HepG2 (cell line): ENCODE data around the gene ANKUB1. TPM values are rescaled to one million over a fixed set of nuclear protein-coding genes. Genes with fewer than 3 reads are reported as not detected.

ENCODE experiments used
- ATAC-seq: fragments of 200-7000 bp; cut with Tn5 transposase; 3 replicates; pipeline ENCODE4 v1.9.1; 2020; ENCODE audit warnings: mild to moderate bottlenecking, moderate library complexity
- BruUV-seq: library from RNA; stranded (reverse); fragments of 400-500 nt; replicated peaks from 2 replicates; lab custom pipeline; 2021; lab: Mats Ljungman, UMichigan
- CTCF ChIA-PET: fragments of 300-600 bp; formaldehyde crosslinking; extraction: SDS; loops from one replicate; lab custom pipeline; 2021; ENCODE audit warnings: low total read pairs, inconsistent platforms, low intra/inter-chr PET ratio; lab: Yijun Ruan, JAX
- POLR2A ChIA-PET: fragments of 350-600 bp; sonication (Branson Sonifier 250); formaldehyde crosslinking; loops from one replicate; lab custom pipeline; 2020; ENCODE audit warnings: antibody characterized with exemption, inconsistent platforms; lab: Yijun Ruan, JAX
- DNase-seq: peaks from one replicate; pipeline ENCODE4 v3.0.0-alpha.2; 2015; ENCODE audit warnings: low spot score
- FAIRE-seq: peaks from 3 replicates; lab custom pipeline; 2011; peaks lifted over from hg19 to GRCh38; lab: Jason Lieb, UNC
- H2AFZ ChIP-seq: one replicate; pipeline ENCODE4 v1.6.1; 2011; ENCODE audit warnings: low read length, inconsistent platforms
- H3K27ac ChIP-seq: fragments of 300-600 bp; 3 replicates; pipeline ENCODE4 v1.8.0; 2011; ENCODE audit warnings: mixed run types, mild to moderate bottlenecking, mixed read lengths, low read length, inconsistent platforms; ENCODE audit not compliant: insufficient read depth; ENCODE audit errors: extremely low read length
- H3K27me3 ChIP-seq, 2 experiments: fragments of 200-600 bp in 1 of 2; 2 replicates in 1 of 2; 3 replicates in 1 of 2; pipeline versions ENCODE4 v1.6.0 to v1.8.0; 2011; ENCODE audit warnings: low read length in 2 of 2, mild to moderate bottlenecking in 2 of 2, moderate library complexity in 2 of 2, inconsistent platforms in 1 of 2; ENCODE audit not compliant: insufficient read depth in 2 of 2, control insufficient read depth in 1 of 2
- H3K36me3 ChIP-seq, 2 experiments: fragments of 200-600 bp in 1 of 2; replicated peaks in 1 of 2; 2 replicates in 1 of 2; 3 replicates in 1 of 2; pipeline versions ENCODE4 v1.5.1 to v1.8.0; 2011; ENCODE audit warnings: low read length in 2 of 2, inconsistent platforms in 1 of 2; ENCODE audit not compliant: insufficient read depth in 2 of 2, control insufficient read depth in 1 of 2
- H3K4me1 ChIP-seq: 2 replicates; pipeline ENCODE4 v1.5.1; 2012; ENCODE audit warnings: low read length, inconsistent platforms; ENCODE audit not compliant: insufficient read depth
- H3K4me2 ChIP-seq: 2 replicates; pipeline ENCODE4 v1.6.0; 2011; ENCODE audit warnings: low read depth, low read length, inconsistent platforms
- H3K4me3 ChIP-seq, 3 experiments: fragments of 200-600 bp in 1 of 3; sonication (generic), shearing (Covaris generic) in 1 of 3; replicated peaks in 1 of 3; 2 replicates each; pipeline ENCODE4 v1.5.1; 2011 to 2016; ENCODE audit warnings: low read length in 3 of 3, inconsistent platforms in 2 of 3, low read depth in 2 of 3, mild to moderate bottlenecking in 2 of 3, control low read depth in 1 of 3, mixed read lengths in 1 of 3; ENCODE audit not compliant: insufficient read depth in 1 of 3
- H3K79me2 ChIP-seq: one replicate; pipeline ENCODE4 v1.6.1; 2011; ENCODE audit warnings: low read length, inconsistent platforms; ENCODE audit not compliant: insufficient read depth
- H3K9ac ChIP-seq: 2 replicates; pipeline ENCODE4 v1.6.0; 2011; ENCODE audit warnings: mild to moderate bottlenecking, low read depth, low read length, inconsistent platforms; ENCODE audit not compliant: insufficient read depth
- H3K9me3 ChIP-seq: 2 replicates; pipeline ENCODE4 v1.5.1; 2012; ENCODE audit warnings: mild to moderate bottlenecking, low read length
- H4K20me1 ChIP-seq: 2 replicates; pipeline ENCODE4 v1.6.0; 2011; ENCODE audit warnings: inconsistent platforms, mild to moderate bottlenecking, low read length, moderate library complexity; ENCODE audit not compliant: insufficient read depth
- DNMT1 ChIP-seq: sonication (generic); formaldehyde crosslinking; IDR thresholded peaks from 2 replicates; pipeline ENCODE4 v1.5.1; 2020; ENCODE audit warnings: mild to moderate bottlenecking, missing genetic modification reagents
- ETV5 ChIP-seq: IDR thresholded peaks from 2 replicates; pipeline ENCODE4 v1.6.1; 2018; ENCODE audit warnings: missing biosample characterization, missing genetic modification reagents, inconsistent platforms, borderline replicate concordance
- JUNB ChIP-seq: sonication (generic); formaldehyde crosslinking; IDR thresholded peaks from 2 replicates; pipeline ENCODE4 v1.8.0; 2022; ENCODE audit warnings: missing genetic modification reagents, mild to moderate bottlenecking, borderline replicate concordance
- KMT2B ChIP-seq: IDR thresholded peaks from 2 replicates; pipeline ENCODE4 v1.6.1; 2016; ENCODE audit warnings: missing genetic modification reagents, missing compliant biosample characterization
- MIXL1 ChIP-seq: IDR thresholded peaks from 2 replicates; pipeline ENCODE4 v1.6.1; 2016
- MXD4 ChIP-seq: IDR thresholded peaks from 2 replicates; pipeline ENCODE4 v1.6.1; 2016; ENCODE audit warnings: mild to moderate bottlenecking, missing biosample characterization, missing genetic modification reagents
- NCOA5 ChIP-seq: sonication (generic); formaldehyde crosslinking; IDR thresholded peaks from 2 replicates; pipeline ENCODE4 v1.4.0; 2020; ENCODE audit warnings: missing genetic modification reagents
- POGZ ChIP-seq: sonication (generic); formaldehyde crosslinking; IDR thresholded peaks from 2 replicates; pipeline ENCODE4 v1.4.0; 2020; ENCODE audit warnings: mild to moderate bottlenecking, missing genetic modification reagents
- SAP130 ChIP-seq: IDR thresholded peaks from 2 replicates; pipeline ENCODE4 v1.6.1; 2016; ENCODE audit warnings: low read depth
- XRCC5 ChIP-seq: fragments of 200-400 bp; formaldehyde crosslinking; optimal IDR thresholded peaks from 2 replicates; pipeline ENCODE3; 2017; ENCODE audit warnings: mild to moderate bottlenecking, low read length
- ZFY ChIP-seq: sonication (generic); formaldehyde crosslinking; IDR thresholded peaks from 2 replicates; pipeline ENCODE4 v1.4.0; 2020; ENCODE audit warnings: missing genetic modification reagents
- ZNF160 ChIP-seq: sonication (generic); formaldehyde crosslinking; IDR thresholded peaks from 2 replicates; pipeline ENCODE4 v1.8.0; 2022; ENCODE audit warnings: mild to moderate bottlenecking, inconsistent platforms, missing genetic modification reagents
- ZNF33A ChIP-seq: sonication (generic); formaldehyde crosslinking; IDR thresholded peaks from 2 replicates; pipeline ENCODE4 v1.5.1; 2020; ENCODE audit warnings: missing genetic modification reagents, mild to moderate bottlenecking, moderate library complexity, borderline replicate concordance
- ZNF382 ChIP-seq: sonication (generic); formaldehyde crosslinking; IDR thresholded peaks from 2 replicates; pipeline ENCODE4 v1.5.0; 2020; ENCODE audit warnings: missing genetic modification reagents, mild to moderate bottlenecking, borderline replicate concordance
- ZNF430 ChIP-seq: sonication (generic); formaldehyde crosslinking; IDR thresholded peaks from 2 replicates; pipeline ENCODE4 v1.9.0; 2021; ENCODE audit warnings: mild to moderate bottlenecking, missing genetic modification reagents
- ZNF441 ChIP-seq: sonication (generic); formaldehyde crosslinking; IDR thresholded peaks from 2 replicates; pipeline ENCODE4 v1.7.0; 2021; ENCODE audit warnings: missing genetic modification reagents, borderline replicate concordance
- ZNF468 ChIP-seq: sonication (generic); formaldehyde crosslinking; IDR thresholded peaks from 2 replicates; pipeline ENCODE4 v1.8.0; 2022; ENCODE audit warnings: mild to moderate bottlenecking, moderate library complexity, missing genetic modification reagents
- ZNF678 ChIP-seq: sonication (generic); formaldehyde crosslinking; IDR thresholded peaks from 2 replicates; pipeline ENCODE4 v1.4.0; 2020; ENCODE audit warnings: mild to moderate bottlenecking, missing genetic modification reagents
- ZNF720 ChIP-seq: sonication (generic); formaldehyde crosslinking; IDR thresholded peaks from 2 replicates; pipeline ENCODE4 v1.4.0; 2020; ENCODE audit warnings: missing genetic modification reagents
- WGBS: methylation state at CpG from one replicate; pipeline ENCODE4 v1.1.6; 2017; ENCODE audit warnings: low lambda C conversion rate; 5-methylcytosine and 5-hydroxymethylcytosine counted together
- in situ Hi-C: cut with HindIII; loops from 2 replicates; pipeline ENCODE4 v1.10.0; 2017; ENCODE audit warnings: low pct_unique_long_range_greater_than_20kb; ENCODE audit not compliant: extremely low pct_ligation_motif_present
- intact Hi-C: fragments of 100-400 bp; cut with micrococcal nuclease; formaldehyde crosslinking; loops from one replicate; pipeline ENCODE4 v1.10.0; 2022; ENCODE audit not compliant: unreplicated experiment
- polyA plus RNA-seq, 8 experiments: library from polyadenylated mRNA; depleted of rRNA in 3 of 8; stranded (reverse) in 7 of 8; unstranded in 1 of 8; fragments of >200 nt; fragmentation: Illumina TruSeq in 4 of 8; extraction: Trizol in 4 of 8; gene quantifications; 2 replicates each; pipeline versions ENCODE4 v1.2.1 to v1.2.3, GENCODE V29; 2011 to 2016; ENCODE audit warnings: low read depth in 4 of 8, missing spikeins in 1 of 8, mixed read lengths in 1 of 8; ENCODE audit not compliant: insufficient read depth in 1 of 8
- total RNA-seq, 5 experiments: library from RNA; depleted of rRNA; stranded (reverse); fragments of >200 nt; fragmentation: Illumina TruSeq; extraction: Trizol; gene quantifications; 2 replicates each; pipeline ENCODE4 v1.2.3, GENCODE V29; 2016; ENCODE audit warnings: low read depth in 1 of 5
- TF ChIP-seq, protein P1 (sequence below): sonication (generic); formaldehyde crosslinking; IDR thresholded peaks from 2 replicates; pipeline ENCODE4 v1.8.0; 2022; ENCODE audit warnings: mild to moderate bottlenecking, missing genetic modification reagents, moderate library complexity
- TF ChIP-seq, protein P2 (sequence below): sonication (generic); formaldehyde crosslinking; IDR thresholded peaks from 2 replicates; pipeline ENCODE4 v1.5.0; 2020; ENCODE audit warnings: mild to moderate bottlenecking, missing genetic modification reagents
- TF ChIP-seq, protein P3 (sequence below): sonication (generic); formaldehyde crosslinking; IDR thresholded peaks from 2 replicates; pipeline ENCODE4 v1.5.0; 2020; ENCODE audit warnings: mild to moderate bottlenecking, missing genetic modification reagents, moderate library complexity

Gene ANKUB1
- total and polyA plus RNA-seq, 2 of the 13 experiments (the other 11 are each of a cell fraction or from before 2014, with no cell fraction given): not detected

DNA sequence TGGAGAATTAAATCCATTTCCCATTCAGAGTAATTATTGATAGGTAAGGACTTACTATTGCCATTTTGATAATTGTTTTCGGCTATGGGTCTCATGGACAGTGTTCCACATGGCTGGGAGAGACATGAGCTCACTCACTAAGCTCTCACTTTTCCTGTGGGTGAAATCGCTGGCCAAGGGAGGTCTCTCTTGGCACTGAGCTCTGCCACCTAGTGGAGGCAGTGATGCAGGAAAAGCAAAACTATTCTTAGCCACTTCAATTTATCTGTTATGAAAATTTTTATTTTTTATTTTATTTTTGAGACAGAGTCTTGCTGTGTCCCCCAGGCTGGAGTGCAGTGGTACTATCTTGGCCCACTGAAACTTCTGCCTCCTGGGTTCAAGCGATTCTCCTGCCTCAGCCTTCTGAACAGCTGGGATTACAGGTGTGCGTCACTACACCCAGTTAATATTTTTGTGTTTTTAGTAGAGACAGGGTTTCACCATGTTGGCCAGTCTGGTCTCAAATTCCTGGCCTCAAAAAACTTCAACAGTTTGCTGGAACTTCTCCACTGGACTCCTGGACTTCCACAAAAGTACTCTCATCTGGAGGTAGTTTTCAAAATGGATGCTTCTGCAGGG, 16.0 kb upstream of the ANKUB1 start:
- H4K20me1 ChIP-seq: no peaks in the 10 kb centered on the region
- FAIRE-seq (peak; percentile 30), DNase-seq (peak; percentile 58), ATAC-seq (peak; percentile 28)
- H3K9ac ChIP-seq: no peak overlapping the region
- in situ Hi-C loops: no loop called here
- no peak overlapping the region for H3K4me3 ChIP-seq
- no peaks in the 10 kb centered on the region; a peak in 1 of 5 replicates for H3K27me3 ChIP-seq
- H3K27ac ChIP-seq: no peak overlapping the region
- BruUV-seq: no TSS peak
- intact Hi-C loops: loop anchor here (1.0 kb wide), 2 partner anchors 43 to 315 kb away; no protein-coding TSS in a partner anchor
- ChIA-PET POLR2A (interaction anchor here (0.6 to 0.9 kb wide), 2 partner anchors 42 to 79 kb away, joined by 3 to 6 read pairs; no protein-coding TSS in a partner anchor), CTCF (interaction anchor here (0.9 to 2.9 kb wide), 3 partner anchors 43 to 314 kb away, joined by 3 to 21 read pairs (median 9); no protein-coding TSS in a partner anchor)
- H3K79me2 ChIP-seq: peaks cover 2% of the 10 kb centered on the region
- H3K4me1 ChIP-seq: peaks cover 10% of the 10 kb centered on the region
- H2AFZ ChIP-seq: peak overlapping the region; percentile 42
- no peaks in the 10 kb centered on the region for H3K36me3 ChIP-seq
- peak overlapping the region; percentile 45; the same call in 1 of the 2 replicates for H3K4me2 ChIP-seq
- H3K9me3 ChIP-seq: no peaks in the 10 kb centered on the region
- 24% methylated on average over 4 of the region's 4 CpGs for WGBS
- no peak for TF ChIP-seq ZNF430 (CRISPR knock-in tag)
- no peak for TF ChIP-seq ZNF678 (CRISPR knock-in tag)
- no peak for TF ChIP-seq ZNF33A (CRISPR knock-in tag)
- TF ChIP-seq, protein P1, sequence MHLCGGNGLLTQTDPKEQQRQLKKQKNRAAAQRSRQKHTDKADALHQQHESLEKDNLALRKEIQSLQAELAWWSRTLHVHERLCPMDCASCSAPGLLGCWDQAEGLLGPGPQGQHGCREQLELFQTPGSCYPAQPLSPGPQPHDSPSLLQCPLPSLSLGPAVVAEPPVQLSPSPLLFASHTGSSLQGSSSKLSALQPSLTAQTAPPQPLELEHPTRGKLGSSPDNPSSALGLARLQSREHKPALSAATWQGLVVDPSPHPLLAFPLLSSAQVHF (CRISPR knock-in tag): no peak
- TF ChIP-seq MXD4 (CRISPR knock-in tag): 0 out of 2 replicates have a peak, but pooled peaks have one; percentile 28
- no peak for TF ChIP-seq ZNF720 (CRISPR knock-in tag)
- 0 out of 2 replicates have a peak, but pooled peaks have one; percentile 17 for TF ChIP-seq POGZ (CRISPR knock-in tag)
- TF ChIP-seq, protein P2, sequence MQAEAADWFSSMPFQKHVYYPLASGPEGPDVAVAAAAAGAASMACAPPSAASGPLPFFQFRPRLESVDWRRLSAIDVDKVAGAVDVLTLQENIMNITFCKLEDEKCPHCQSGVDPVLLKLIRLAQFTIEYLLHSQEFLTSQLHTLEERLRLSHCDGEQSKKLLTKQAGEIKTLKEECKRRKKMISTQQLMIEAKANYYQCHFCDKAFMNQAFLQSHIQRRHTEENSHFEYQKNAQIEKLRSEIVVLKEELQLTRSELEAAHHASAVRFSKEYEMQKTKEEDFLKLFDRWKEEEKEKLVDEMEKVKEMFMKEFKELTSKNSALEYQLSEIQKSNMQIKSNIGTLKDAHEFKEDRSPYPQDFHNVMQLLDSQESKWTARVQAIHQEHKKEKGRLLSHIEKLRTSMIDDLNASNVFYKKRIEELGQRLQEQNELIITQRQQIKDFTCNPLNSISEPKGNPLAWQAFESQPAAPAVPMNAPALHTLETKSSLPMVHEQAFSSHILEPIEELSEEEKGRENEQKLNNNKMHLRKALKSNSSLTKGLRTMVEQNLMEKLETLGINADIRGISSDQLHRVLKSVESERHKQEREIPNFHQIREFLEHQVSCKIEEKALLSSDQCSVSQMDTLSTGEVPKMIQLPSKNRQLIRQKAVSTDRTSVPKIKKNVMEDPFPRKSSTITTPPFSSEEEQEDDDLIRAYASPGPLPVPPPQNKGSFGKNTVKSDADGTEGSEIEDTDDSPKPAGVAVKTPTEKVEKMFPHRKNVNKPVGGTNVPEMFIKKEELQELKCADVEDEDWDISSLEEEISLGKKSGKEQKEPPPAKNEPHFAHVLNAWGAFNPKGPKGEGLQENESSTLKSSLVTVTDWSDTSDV: no peak
- TF ChIP-seq, protein P3, sequence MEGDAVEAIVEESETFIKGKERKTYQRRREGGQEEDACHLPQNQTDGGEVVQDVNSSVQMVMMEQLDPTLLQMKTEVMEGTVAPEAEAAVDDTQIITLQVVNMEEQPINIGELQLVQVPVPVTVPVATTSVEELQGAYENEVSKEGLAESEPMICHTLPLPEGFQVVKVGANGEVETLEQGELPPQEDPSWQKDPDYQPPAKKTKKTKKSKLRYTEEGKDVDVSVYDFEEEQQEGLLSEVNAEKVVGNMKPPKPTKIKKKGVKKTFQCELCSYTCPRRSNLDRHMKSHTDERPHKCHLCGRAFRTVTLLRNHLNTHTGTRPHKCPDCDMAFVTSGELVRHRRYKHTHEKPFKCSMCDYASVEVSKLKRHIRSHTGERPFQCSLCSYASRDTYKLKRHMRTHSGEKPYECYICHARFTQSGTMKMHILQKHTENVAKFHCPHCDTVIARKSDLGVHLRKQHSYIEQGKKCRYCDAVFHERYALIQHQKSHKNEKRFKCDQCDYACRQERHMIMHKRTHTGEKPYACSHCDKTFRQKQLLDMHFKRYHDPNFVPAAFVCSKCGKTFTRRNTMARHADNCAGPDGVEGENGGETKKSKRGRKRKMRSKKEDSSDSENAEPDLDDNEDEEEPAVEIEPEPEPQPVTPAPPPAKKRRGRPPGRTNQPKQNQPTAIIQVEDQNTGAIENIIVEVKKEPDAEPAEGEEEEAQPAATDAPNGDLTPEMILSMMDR (CRISPR knock-in tag): peak; percentile 78
- TF ChIP-seq MIXL1 (CRISPR knock-in tag): no peak
- no peak for TF ChIP-seq ETV5 (CRISPR knock-in tag)
- TF ChIP-seq ZNF468 (CRISPR knock-in tag): no peak
- TF ChIP-seq SAP130: peak; percentile 53
- TF ChIP-seq NCOA5: no peak
- no peak for TF ChIP-seq ZNF160 (CRISPR knock-in tag)
- TF ChIP-seq ZFY (CRISPR knock-in tag): no peak
- no peak for TF ChIP-seq ZNF441 (CRISPR knock-in tag)
- no peak for TF ChIP-seq KMT2B
- no peak for TF ChIP-seq JUNB (CRISPR knock-in tag)
- no peak for TF ChIP-seq DNMT1 (CRISPR knock-in tag)
- no peak for TF ChIP-seq ZNF382 (CRISPR knock-in tag)
- TF ChIP-seq XRCC5: peak; percentile 52
